Astrocyte of the spinal cord (primary cell): ENCODE results near the gene ZNF169.
"Not testable (repeated sequence)": the region's sequence is repeated elsewhere in the genome, so short reads cannot be mapped to it uniquely, and the experiment has no call there.

Experiments
- DNase-seq: peaks from one replicate; pipeline ENCODE4 v3.0.0; 2011; ENCODE audit warnings: low read depth, low spot score
- H3K4me3 ChIP-seq: 2 replicates; pipeline ENCODE4 v1.5.1; 2011; ENCODE audit warnings: low read depth, mild to moderate bottlenecking, low read length, moderate library complexity
- CTCF ChIP-seq: IDR thresholded peaks from 2 replicates; pipeline ENCODE4 v1.5.1; 2012; ENCODE audit warnings: low read depth, mild to moderate bottlenecking, low read length, inconsistent platforms
- in situ Hi-C: cut with HindIII; loops from 2 replicates; pipeline ENCODE4 v1.10.0; 2017; ENCODE audit warnings: low sequenced_read_pairs

Gene ZNF169

GRCh38 chr9:94228616-94229015 is 30.5 kb upstream of the ZNF169 start:
- no peak for DNase-seq
- no peak overlapping the region for H3K4me3 ChIP-seq
- TF ChIP-seq CTCF, result no peak
- in situ Hi-C loops, result no loop called here

- no peak overlapping the region for H3K4me3 ChIP-seq
- TF ChIP-seq CTCF, result no peak
- in situ Hi-C loops, result no loop called here
- DNase-seq, result no peak
These were observed 26.7 kb upstream of the ZNF169 start for GRCh38 chr9:94232428-94232827.

- DNase-seq, H3K4me3 ChIP-seq, in situ Hi-C loops: not testable (repeated sequence)
These were observed 18.0 kb upstream of the ZNF169 start for GRCh38 chr9:94241098-94241497.

GRCh38 chr9:94245651-94246050 is 13.4 kb upstream of the ZNF169 start:
- TF ChIP-seq CTCF, result no peak
- H3K4me3 ChIP-seq, result no peak overlapping the region
- in situ Hi-C loops, result no loop called here
- no peak for DNase-seq

GRCh38 chr9:94250456-94250855 is 8.6 kb upstream of the ZNF169 start:
- in situ Hi-C loops, result no loop called here
- no peak for DNase-seq
- no peak for TF ChIP-seq CTCF
- no peak overlapping the region for H3K4me3 ChIP-seq

GRCh38 chr9:94256007-94256406 is 3.1 kb upstream of the ZNF169 start:
- no peak for DNase-seq
- no peak for TF ChIP-seq CTCF
- in situ Hi-C loops, result no loop called here
- no peak overlapping the region for H3K4me3 ChIP-seq

- H3K4me3 ChIP-seq, in situ Hi-C loops, DNase-seq: not testable (repeated sequence)
These were observed 6.7 kb downstream of the ZNF169 start for GRCh38 chr9:94265626-94266402.

GRCh38 chr9:94269264-94269663 is 10.2 kb downstream of the ZNF169 start:
- in situ Hi-C loops, result no loop called here
- DNase-seq, result no peak
- TF ChIP-seq CTCF, result no peak
- no peak overlapping the region for H3K4me3 ChIP-seq
